ENCODE data around the gene CEL.

Gene CEL

DNA sequence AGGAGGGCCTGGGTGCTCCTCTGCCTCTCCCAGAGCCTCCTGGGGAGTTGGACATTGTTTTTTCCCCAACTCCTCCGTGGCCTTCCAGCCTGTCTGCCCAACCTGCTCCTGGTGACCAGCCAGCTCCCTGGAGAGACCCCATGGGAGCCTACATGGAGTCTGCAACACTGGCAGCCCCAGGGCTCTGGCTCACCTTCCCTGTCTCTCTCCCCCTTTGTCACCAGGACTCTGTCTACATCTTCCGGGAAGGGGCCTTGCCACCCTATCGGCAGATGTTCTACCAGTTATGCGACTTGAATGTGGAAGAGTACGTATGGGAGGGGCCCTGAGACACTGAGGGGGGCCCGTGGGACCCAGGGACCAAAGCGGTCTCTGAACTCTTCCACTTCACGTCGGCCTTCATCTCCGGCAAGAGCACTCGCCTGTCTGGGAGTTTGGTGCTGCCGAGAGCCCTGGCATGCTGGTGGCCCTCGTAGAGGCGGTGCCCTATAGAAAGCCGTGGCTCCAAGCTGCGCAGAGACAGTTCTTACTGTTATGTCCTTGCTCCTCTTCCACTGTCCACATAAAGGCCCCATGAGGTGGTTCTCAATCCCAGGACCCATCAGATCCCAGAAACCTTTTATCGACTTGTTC lies 5.9 kb upstream of the CEL start:
- no peak for TF ChIP-seq CTCF (IDR thresholded peaks at IDR 0.05; ENCODE audit: poor library complexity, severe bottlenecking)
- Histone ChIP-seq H3K4me1 (ENCODE audit: insufficient read depth, poor library complexity, severe bottlenecking) (peaks cover 28% of the 10 kb centered on the region), H3K36me3 (ENCODE audit: low read depth) (peaks cover 59% of the 10 kb centered on the region), H3K4me3 (ENCODE audit: severe bottlenecking) (no peak overlapping the region), H3K27me3 (ENCODE audit: insufficient read depth, poor library complexity, severe bottlenecking) (no peaks in the 10 kb centered on the region), H3K9me3 (ENCODE audit: severe bottlenecking) (no peaks in the 10 kb centered on the region), H3K27ac (ENCODE audit: poor library complexity, severe bottlenecking) (no peak overlapping the region)
- DNase-seq (ENCODE audit: low spot score) (no peak), ATAC-seq (ENCODE audit: low read depth) (no peak)

- peaks cover 34% of the 10 kb centered on the region for H3K4me1 ChIP-seq (ENCODE audit: insufficient read depth, poor library complexity, severe bottlenecking)
- H3K36me3 ChIP-seq (ENCODE audit: low read depth) = peaks cover 53% of the 10 kb centered on the region
- no peak overlapping the region for H3K4me3 ChIP-seq (ENCODE audit: severe bottlenecking)
- no peak for TF ChIP-seq CTCF (IDR thresholded peaks at IDR 0.05; ENCODE audit: poor library complexity, severe bottlenecking)
- no peak for ATAC-seq (ENCODE audit: low read depth)
- no peak overlapping the region for H3K27ac ChIP-seq (ENCODE audit: poor library complexity, severe bottlenecking)
- H3K27me3 ChIP-seq (ENCODE audit: insufficient read depth, poor library complexity, severe bottlenecking) = no peaks in the 10 kb centered on the region
- no peak for DNase-seq (ENCODE audit: low spot score)
- no peaks in the 10 kb centered on the region for H3K9me3 ChIP-seq (ENCODE audit: severe bottlenecking)
These were observed 5.2 kb upstream of the CEL start for GRCh38 chr9:133056533-133056932.

DNA sequence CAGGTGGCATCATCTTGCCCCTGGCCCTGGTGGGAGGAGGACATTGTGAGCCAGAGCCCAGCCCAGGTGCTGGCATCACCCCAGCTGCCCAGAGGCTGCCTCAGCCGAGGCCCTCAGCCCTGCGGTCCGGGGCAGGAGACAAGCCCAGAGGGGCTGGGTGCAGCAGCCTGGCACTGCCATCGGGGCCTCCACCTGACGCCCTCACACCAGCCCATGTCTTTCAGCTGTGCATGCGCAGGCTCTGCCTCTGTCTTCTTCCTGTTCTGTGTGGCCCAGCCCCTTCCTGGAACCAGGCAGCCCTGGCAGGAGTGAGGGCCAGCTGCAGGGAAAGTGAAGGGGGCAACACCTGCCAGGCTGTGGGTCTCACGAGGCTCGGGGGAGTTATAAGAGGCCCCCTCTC lies 4.8 kb upstream of the CEL start:
- H3K4me1 ChIP-seq (ENCODE audit: insufficient read depth, poor library complexity, severe bottlenecking) = peaks cover 34% of the 10 kb centered on the region
- DNase-seq (ENCODE audit: low spot score) (no peak), ATAC-seq (ENCODE audit: low read depth) (no peak)
- no peak overlapping the region for H3K4me3 ChIP-seq (ENCODE audit: severe bottlenecking)
- peaks cover 48% of the 10 kb centered on the region for H3K36me3 ChIP-seq (ENCODE audit: low read depth)
- H3K27ac ChIP-seq (ENCODE audit: poor library complexity, severe bottlenecking) = no peak overlapping the region
- no peak for TF ChIP-seq CTCF (IDR thresholded peaks at IDR 0.05; ENCODE audit: poor library complexity, severe bottlenecking)
- H3K9me3 ChIP-seq (ENCODE audit: severe bottlenecking) = no peaks in the 10 kb centered on the region
- no peaks in the 10 kb centered on the region for H3K27me3 ChIP-seq (ENCODE audit: insufficient read depth, poor library complexity, severe bottlenecking)

- DNase-seq (ENCODE audit: low spot score) = no peak
- Histone ChIP-seq H3K36me3 (ENCODE audit: low read depth) (peaks cover 45% of the 10 kb centered on the region), H3K9me3 (ENCODE audit: severe bottlenecking) (no peaks in the 10 kb centered on the region), H3K27me3 (ENCODE audit: insufficient read depth, poor library complexity, severe bottlenecking) (no peaks in the 10 kb centered on the region), H3K4me3 (ENCODE audit: severe bottlenecking) (no peak overlapping the region), H3K4me1 (ENCODE audit: insufficient read depth, poor library complexity, severe bottlenecking) (peaks cover 34% of the 10 kb centered on the region), H3K27ac (ENCODE audit: poor library complexity, severe bottlenecking) (no peak overlapping the region)
- no peak for TF ChIP-seq CTCF (IDR thresholded peaks at IDR 0.05; ENCODE audit: poor library complexity, severe bottlenecking)
- ATAC-seq (ENCODE audit: low read depth) = no peak
These were observed 4.2 kb upstream of the CEL start for GRCh38 chr9:133057553-133057952.

GRCh38 chr9:133058071-133058470 lies 3.7 kb upstream of the CEL start:
- ATAC-seq (ENCODE audit: low read depth) (no peak), DNase-seq (ENCODE audit: low spot score) (no peak)
- H3K27ac ChIP-seq (ENCODE audit: poor library complexity, severe bottlenecking) = no peak overlapping the region
- H3K9me3 ChIP-seq (ENCODE audit: severe bottlenecking) = no peaks in the 10 kb centered on the region
- no peaks in the 10 kb centered on the region for H3K27me3 ChIP-seq (ENCODE audit: insufficient read depth, poor library complexity, severe bottlenecking)
- TF ChIP-seq CTCF (IDR thresholded peaks at IDR 0.05; ENCODE audit: poor library complexity, severe bottlenecking) = no peak
- no peak overlapping the region for H3K4me3 ChIP-seq (ENCODE audit: severe bottlenecking)
- peaks cover 34% of the 10 kb centered on the region for H3K4me1 ChIP-seq (ENCODE audit: insufficient read depth, poor library complexity, severe bottlenecking)
- H3K36me3 ChIP-seq (ENCODE audit: low read depth) = peaks cover 40% of the 10 kb centered on the region
